ENCODE data around the gene SLC9A3.

SLC9A3 gene

DNA sequence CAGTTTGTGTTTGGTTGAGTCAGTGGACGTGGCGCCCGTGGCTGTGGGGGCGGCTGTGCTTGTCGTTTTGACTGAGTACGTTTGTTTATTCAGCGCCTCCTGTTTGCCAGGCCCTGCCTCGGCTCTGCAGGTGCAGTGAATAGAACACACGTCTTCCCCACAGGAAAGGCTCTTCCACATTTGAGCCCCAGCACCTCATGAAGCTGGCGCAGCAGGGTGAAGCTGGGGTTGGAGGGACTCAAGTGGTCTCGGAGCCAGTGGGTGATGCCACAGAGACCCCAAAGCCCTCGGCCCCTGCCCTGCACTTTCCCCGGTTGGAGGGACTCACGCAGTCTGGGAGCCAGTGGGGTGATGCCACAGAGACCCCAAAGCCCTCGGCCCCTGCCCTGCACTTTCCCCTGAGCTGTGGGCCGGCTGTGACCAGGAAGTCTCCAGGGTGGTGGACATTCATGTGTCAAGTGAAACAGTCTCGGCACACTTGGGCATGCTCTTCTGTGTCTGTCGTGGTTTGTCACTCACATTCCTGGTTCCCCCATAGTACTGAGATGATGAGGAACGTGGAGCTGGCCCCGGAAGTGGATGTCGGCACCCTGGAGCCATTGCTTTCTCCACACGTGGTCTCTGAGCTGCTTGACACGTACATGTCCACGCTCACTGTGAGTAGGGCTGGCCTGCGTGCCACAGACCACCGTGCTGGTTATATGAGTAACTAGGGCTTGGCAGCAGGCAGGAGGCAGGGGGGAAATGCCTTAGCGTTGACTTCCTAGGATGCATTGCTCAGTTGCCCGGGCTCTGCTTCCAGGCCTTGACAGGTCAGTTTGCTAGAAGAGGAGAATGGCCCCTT lies 67.7 kb downstream of the SLC9A3 start:
- TF ChIP-seq, protein P1, sequence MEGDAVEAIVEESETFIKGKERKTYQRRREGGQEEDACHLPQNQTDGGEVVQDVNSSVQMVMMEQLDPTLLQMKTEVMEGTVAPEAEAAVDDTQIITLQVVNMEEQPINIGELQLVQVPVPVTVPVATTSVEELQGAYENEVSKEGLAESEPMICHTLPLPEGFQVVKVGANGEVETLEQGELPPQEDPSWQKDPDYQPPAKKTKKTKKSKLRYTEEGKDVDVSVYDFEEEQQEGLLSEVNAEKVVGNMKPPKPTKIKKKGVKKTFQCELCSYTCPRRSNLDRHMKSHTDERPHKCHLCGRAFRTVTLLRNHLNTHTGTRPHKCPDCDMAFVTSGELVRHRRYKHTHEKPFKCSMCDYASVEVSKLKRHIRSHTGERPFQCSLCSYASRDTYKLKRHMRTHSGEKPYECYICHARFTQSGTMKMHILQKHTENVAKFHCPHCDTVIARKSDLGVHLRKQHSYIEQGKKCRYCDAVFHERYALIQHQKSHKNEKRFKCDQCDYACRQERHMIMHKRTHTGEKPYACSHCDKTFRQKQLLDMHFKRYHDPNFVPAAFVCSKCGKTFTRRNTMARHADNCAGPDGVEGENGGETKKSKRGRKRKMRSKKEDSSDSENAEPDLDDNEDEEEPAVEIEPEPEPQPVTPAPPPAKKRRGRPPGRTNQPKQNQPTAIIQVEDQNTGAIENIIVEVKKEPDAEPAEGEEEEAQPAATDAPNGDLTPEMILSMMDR (IDR thresholded peaks at IDR 0.05; ENCODE audit: extremely low read depth, insufficient read depth, missing control alignments): no peak
- DNase-seq (ENCODE audit: low spot score): no peak
- in situ Hi-C loops (cut with MboI; ENCODE audit: low pct_unique_long_range_greater_than_20kb, low sequenced_read_pairs, unreplicated experiment): no loop called here

DNA sequence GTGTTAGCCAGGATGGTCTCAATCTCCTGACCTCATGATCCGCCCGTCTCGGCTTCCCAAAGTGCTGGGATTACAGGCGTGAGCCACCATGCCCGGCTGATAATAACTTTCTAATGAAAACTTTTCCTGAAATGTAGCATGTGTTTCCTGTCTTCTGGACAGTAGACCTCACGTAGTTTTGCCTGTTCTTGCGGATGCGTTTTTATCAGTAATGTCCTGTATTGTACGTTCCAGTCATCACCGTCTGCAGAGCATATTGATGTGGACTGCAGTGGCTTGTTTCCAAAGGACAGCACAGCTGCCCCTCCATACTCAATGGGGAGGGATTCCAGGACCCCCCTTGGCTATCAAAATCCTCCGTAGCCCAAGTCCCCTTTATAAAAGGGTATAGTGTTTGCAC lies 68.4 kb downstream of the SLC9A3 start:
- in situ Hi-C loops (cut with MboI; ENCODE audit: low pct_unique_long_range_greater_than_20kb, low sequenced_read_pairs, unreplicated experiment): no loop called here
- DNase-seq (ENCODE audit: low spot score): no peak
- TF ChIP-seq, protein P1 (IDR thresholded peaks at IDR 0.05; ENCODE audit: extremely low read depth, insufficient read depth, missing control alignments): no peak

DNA sequence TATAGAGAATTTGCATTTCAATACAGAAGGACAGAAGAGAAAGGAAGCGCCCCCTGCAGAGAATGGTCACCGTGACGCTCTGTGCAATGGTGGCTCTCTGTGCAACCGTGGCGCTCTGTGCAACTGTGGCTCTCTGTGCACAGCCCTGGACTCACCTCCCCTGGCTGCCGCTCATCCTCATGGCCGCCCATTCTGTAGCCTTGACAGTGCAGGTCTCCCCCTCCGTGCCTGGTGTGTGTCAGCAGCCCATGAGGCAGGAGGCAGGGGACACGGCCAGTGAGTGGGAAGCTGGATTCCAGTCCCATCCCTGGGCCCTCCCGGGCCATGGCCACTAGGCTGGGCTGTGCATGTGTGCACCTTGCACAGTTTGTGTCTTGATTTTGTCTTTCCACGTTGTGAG lies 69.3 kb downstream of the SLC9A3 start:
- DNase-seq (ENCODE audit: low spot score): no peak
- TF ChIP-seq, protein P1 (IDR thresholded peaks at IDR 0.05; ENCODE audit: extremely low read depth, insufficient read depth, missing control alignments): no peak
- in situ Hi-C loops (cut with MboI; ENCODE audit: low pct_unique_long_range_greater_than_20kb, low sequenced_read_pairs, unreplicated experiment): no loop called here

DNA sequence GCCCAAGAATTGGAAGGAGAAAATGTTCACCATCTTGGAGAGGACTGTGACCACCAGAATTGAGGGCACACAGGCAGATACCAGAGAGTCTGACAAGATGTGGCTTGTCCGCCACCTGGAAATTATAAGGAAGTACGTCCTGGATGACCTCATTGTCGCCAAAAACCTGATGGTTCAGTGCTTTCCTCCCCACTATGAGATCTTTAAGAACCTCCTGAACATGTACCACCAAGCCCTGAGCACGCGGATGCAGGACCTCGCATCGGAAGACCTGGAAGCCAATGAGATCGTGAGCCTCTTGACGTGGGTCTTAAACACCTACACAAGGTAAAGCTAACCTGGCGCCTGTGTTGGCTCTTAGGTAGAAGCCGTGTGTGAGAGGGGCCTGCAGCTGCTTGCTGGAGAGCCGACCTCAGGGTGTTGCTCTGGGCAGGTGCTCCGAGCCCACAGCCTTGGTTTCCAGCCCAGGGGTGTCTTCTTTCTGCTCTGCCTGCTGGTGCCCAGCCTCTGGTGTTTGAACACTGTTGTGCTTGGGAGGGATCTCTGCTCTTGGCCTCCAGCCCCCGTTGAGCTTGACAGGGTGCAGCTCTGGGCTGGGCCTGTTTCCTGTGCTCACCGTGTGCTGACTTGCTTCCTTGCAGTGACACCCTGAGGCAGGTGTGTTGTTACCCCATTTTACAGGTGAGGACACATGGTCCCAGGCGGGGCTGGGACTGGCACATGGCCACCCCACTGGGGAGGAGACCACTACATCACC lies 70.3 kb downstream of the SLC9A3 start:
- TF ChIP-seq, protein P1 (IDR thresholded peaks at IDR 0.05; ENCODE audit: extremely low read depth, insufficient read depth, missing control alignments): no peak
- DNase-seq (ENCODE audit: low spot score): no peak
- in situ Hi-C loops (cut with MboI; ENCODE audit: low pct_unique_long_range_greater_than_20kb, low sequenced_read_pairs, unreplicated experiment): no loop called here

DNA sequence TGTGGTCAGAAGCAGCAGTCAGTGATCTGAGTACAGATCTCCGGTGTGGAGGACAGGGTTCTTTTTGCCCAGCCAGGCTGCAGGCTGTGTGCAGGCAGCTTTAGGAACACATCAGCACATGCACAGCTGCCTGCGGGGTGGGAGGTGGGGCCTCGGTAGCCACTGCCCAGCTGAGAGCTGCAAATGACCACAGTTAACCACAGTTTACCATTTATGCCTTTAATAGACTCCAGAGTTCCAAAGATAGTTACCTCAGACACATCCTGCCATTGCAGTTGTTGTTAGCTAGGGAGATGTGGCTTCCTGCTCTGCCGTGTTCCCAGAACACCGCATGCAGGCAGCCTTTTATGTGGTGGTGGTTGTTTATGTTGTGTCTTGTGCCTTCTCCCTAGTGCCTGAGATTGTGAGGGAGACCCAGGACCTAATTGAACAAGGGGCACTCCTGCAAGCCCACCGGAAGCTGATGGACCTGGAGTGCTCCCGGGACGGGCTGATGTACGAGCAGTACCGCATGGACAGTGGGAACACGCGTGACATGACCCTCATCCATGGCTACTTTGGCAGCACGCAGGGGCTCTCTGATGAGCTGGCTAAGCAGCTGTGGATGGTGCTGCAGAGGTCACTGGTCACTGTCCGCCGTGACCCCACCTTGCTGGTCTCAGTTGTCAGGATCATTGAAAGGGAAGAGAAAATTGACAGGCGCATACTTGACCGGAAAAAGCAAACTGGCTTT lies 71.1 kb downstream of the SLC9A3 start:
- in situ Hi-C loops (cut with MboI; ENCODE audit: low pct_unique_long_range_greater_than_20kb, low sequenced_read_pairs, unreplicated experiment): no loop called here
- DNase-seq (ENCODE audit: low spot score): no peak
- TF ChIP-seq, protein P1 (IDR thresholded peaks at IDR 0.05; ENCODE audit: extremely low read depth, insufficient read depth, missing control alignments): no peak

Data from GM13977 (cell line).